T-helper 17 cell (primary cell): Measurements from ENCODE around the gene RTL10. TPM values are rescaled to one million over a fixed set of nuclear protein-coding genes. Genes with fewer than 3 reads are reported as not detected.

Experiments used
- ATAC-seq: fragments of 150-1000 bp; cut with Tn5 transposase; 2 replicates; pipeline ENCODE4 v1.10.0; 2021; ENCODE audit warnings: mild to moderate bottlenecking, moderate library complexity
- DNase-seq, 3 donors: peaks; one replicate each; pipeline versions ENCODE4 v3.0.0 to v3.0.0-alpha.2; 2020 to 2021
- H3K9me3 ChIP-seq: one replicate; pipeline ENCODE4 v1.7.0; 2013; ENCODE audit warnings: low read length, mild to moderate bottlenecking; ENCODE audit not compliant: control insufficient read depth, poor library complexity, severe bottlenecking
- H3K27ac Mint-ChIP-seq: one replicate; pipeline ENCODE4 v1.8.0; 2022; ENCODE audit warnings: mild to moderate bottlenecking, moderate library complexity, mixed read lengths
- H3K27me3 Mint-ChIP-seq: one replicate; pipeline ENCODE4 v1.8.0; 2022; ENCODE audit warnings: mixed read lengths
- H3K36me3 Mint-ChIP-seq: one replicate; pipeline ENCODE4 v1.8.0; 2022; ENCODE audit warnings: low read depth, mixed read lengths
- H3K4me1 Mint-ChIP-seq: one replicate; pipeline ENCODE4 v1.8.0; 2022; ENCODE audit warnings: mild to moderate bottlenecking, mixed read lengths
- H3K4me3 Mint-ChIP-seq: one replicate; pipeline ENCODE4 v1.8.0; 2022; ENCODE audit warnings: mild to moderate bottlenecking, moderate library complexity, mixed read lengths
- total RNA-seq, 4 donors: library from RNA in 2 of 4; stranded (reverse) in 2 of 4; gene quantifications; one replicate each; pipeline ENCODE4 v1.2.3 and lab custom pipeline; 2022 to 2026

RTL10 gene
- total RNA-seq, 2 donors from 2014 or later, result 12.4 to 13.1 TPM

DNA sequence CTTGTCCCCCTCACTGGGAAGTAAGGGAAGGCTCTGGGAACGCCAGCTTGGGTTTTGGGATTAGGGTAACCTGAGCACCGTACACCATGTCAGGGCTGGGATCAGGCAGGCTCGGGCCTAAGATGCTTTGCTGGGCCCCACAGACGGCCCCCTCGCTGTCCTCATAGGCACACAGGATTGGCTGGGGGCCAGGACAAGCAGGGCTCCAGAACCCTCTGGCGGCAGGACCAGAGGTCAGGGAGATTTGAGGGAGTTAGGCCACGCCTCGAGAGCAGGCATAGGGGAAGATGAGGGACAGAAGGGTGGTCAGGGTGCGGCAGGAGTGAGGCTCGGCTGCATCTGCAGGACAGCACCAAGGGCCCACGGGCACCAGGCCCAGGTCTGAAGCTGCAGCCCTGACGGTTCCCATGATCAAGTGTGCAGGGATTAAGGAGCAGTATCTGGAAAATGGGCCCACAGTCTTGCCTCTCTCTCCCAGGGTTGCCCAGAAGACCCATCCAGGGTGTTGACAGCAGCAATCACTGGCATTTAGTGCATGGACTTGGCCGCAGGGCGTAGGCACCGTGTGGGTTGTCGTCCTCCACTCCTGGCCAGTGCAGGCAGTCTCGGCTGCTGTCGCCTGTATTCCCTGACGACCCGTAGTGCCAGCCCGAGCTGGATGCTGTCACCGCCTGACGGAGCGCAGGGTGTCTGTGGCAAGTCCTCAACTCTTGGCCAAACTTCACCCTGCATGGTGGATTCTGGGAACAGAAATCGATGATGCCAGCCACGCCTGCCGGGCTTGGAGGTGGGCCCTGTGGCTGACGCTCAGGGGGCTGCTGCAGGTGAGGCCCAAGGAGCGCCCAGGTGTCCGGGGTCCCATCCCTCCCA lies 15.7 kb upstream of the RTL10 start:
- Mint-ChIP-seq H3K27me3 (no peaks in the 10 kb centered on the region), H3K27ac (no peak overlapping the region), H3K36me3 (no peaks in the 10 kb centered on the region), H3K4me3 (no peak overlapping the region), H3K4me1 (peaks cover 15% of the 10 kb centered on the region)
- DNase-seq (peak; percentile 2 to 6 (median 2)), ATAC-seq (no peak)
- no peaks in the 10 kb centered on the region for H3K9me3 ChIP-seq

DNA sequence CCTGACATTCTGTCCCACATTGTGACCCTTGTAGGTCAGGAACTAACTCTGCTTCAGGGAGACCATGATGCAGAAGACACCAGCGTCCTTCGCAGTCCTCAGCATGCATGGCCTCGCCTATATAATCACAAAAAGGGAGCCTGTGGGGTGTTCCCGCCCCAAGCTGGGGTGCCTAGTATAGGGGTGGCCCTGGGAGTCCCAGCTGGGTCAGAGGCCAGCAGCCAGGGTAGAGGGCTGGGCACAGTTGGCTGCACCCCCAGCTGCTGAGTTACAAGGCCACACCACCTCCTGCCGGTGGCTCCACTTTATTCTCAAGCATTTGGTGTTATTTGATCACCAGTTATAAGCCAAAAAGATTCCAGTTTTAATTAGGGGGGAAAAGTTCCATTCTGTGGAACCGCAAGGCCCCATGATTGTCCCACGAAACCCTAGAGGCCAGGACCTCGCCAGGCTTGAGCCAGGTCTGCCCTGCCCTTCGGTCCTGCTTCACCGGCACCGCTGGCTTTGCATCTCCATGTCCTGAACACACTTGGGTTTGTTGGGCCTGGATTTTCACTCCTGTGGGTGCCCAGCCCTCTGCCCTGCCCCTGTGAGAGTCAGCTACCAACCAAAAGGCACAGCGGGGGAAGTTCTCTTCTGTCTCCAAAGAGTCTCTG lies 15.0 kb upstream of the RTL10 start:
- ATAC-seq (no peak), DNase-seq (peak in 2 of 3 donors; percentile 1 to 2)
- no peaks in the 10 kb centered on the region for H3K9me3 ChIP-seq
- no peak overlapping the region for H3K27ac Mint-ChIP-seq
- peaks cover 15% of the 10 kb centered on the region for H3K4me1 Mint-ChIP-seq
- no peak overlapping the region for H3K4me3 Mint-ChIP-seq
- no peaks in the 10 kb centered on the region for H3K27me3 Mint-ChIP-seq
- H3K36me3 Mint-ChIP-seq, result no peaks in the 10 kb centered on the region

GRCh38 chr22:19868773-19869471 lies 14.2 kb upstream of the RTL10 start:
- DNase-seq (peak; percentile 1 to 8 (median 6)), ATAC-seq (no peak)
- H3K9me3 ChIP-seq, result no peaks in the 10 kb centered on the region
- Mint-ChIP-seq H3K4me1 (peaks cover 10% of the 10 kb centered on the region), H3K4me3 (no peak overlapping the region), H3K36me3 (no peaks in the 10 kb centered on the region), H3K27ac (no peak overlapping the region), H3K27me3 (no peaks in the 10 kb centered on the region)

DNA sequence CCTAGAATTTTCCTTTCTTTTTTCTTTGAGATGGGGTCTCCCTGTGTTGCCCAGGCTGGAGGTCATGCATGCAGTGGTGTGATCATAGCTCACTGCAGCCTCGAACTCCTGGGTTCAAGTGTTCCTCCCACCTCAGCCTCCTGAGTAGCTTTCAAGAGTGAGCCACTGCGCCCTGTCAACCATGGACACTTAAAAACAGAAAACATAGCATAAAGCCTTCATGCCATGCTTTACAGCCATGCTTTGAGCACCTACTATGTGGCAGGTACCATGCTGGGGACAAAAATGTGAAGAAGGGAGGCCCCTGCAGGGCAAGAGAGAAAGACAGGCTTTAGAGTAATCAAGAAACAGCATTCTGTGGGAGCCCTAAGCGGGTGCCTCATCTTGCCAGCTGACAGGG lies 13.7 kb upstream of the RTL10 start:
- no peaks in the 10 kb centered on the region for H3K27me3 Mint-ChIP-seq
- H3K4me3 Mint-ChIP-seq, result no peak overlapping the region
- H3K36me3 Mint-ChIP-seq, result no peaks in the 10 kb centered on the region
- H3K4me1 Mint-ChIP-seq, result peaks cover 8% of the 10 kb centered on the region
- H3K27ac Mint-ChIP-seq, result no peak overlapping the region
- peak in 1 of 3 donors; percentile 2 for DNase-seq
- H3K9me3 ChIP-seq, result no peaks in the 10 kb centered on the region
- no peak for ATAC-seq

DNA sequence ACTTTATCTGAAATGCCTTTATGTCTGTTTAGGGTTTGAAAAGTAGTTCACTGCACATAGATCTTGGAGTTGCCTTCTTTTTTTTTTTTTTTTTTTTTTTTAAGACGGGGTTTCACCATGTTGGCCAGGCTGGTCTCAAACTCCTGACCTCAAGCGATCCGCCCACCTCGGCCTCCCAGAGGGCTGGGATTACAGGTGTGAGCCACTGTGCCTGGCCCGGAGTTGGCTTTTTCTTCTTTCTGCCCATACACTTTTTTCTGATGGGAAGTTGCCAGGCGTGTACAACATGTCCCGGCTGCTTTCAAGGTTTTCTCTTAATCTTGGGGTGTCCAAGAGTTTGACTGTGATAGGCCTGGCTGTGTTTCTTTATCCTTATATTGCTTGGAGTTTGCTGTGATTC lies 12.9 kb upstream of the RTL10 start:
- Mint-ChIP-seq H3K36me3 (no peaks in the 10 kb centered on the region), H3K4me1 (peaks cover 7% of the 10 kb centered on the region), H3K27ac (no peak overlapping the region), H3K27me3 (no peaks in the 10 kb centered on the region), H3K4me3 (no peak overlapping the region)
- ATAC-seq, result no peak
- no peak for DNase-seq
- no peaks in the 10 kb centered on the region for H3K9me3 ChIP-seq

DNA sequence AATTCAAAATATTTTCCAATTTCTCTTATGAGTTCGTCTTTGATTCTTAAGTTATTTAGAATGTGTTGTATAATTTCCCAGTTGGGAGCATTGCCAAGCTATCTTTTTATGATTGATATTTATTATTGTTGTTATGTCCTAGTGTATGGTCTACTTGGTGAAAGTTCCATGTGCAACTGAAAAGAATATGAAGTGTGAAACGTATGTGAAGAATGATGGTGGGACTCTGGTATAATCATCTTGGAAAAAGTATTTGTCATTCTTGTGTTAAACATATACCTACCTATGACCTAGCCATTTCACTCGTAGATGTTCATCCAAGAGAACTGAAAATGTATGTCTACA lies 12.0 kb upstream of the RTL10 start:
- no peaks in the 10 kb centered on the region for H3K9me3 ChIP-seq
- Mint-ChIP-seq H3K4me3 (no peak overlapping the region), H3K27me3 (no peaks in the 10 kb centered on the region), H3K4me1 (peaks cover 7% of the 10 kb centered on the region), H3K36me3 (no peaks in the 10 kb centered on the region), H3K27ac (no peak overlapping the region)
- DNase-seq (no peak), ATAC-seq (no peak)

DNA sequence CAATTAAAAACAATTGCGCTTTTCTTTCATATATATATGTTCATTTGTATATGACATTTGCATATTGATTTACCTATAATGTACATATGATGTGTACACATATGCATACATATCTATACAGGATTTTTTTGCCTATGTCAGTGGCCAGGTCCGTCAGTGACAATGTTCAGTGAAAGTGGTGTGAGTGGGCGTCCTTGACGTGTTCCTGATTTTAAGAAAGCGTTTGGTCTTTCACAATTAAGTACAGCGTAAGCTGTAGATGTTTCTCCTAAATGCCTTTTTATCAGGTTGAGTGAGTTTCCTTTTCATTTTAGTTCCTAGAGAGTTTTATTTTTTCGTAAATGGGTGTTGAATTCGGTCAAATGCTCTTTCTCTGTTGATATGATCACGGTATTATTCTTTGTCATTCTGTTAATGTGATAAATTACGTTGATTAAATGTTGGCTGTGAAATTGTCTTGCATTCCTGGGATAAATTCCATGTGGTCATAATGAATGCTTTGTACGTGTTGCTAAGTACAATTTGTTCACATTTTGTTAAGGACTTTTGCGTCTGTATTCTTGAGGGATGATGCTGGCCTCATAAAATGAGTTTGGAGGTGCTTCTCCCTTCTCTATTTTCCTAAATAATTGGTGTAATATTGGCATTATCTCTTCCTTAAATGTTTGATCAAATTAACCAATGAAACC lies 10.6 kb upstream of the RTL10 start:
- H3K4me3 Mint-ChIP-seq, result no peak overlapping the region
- peaks cover 9% of the 10 kb centered on the region for H3K4me1 Mint-ChIP-seq
- H3K27me3 Mint-ChIP-seq, result no peaks in the 10 kb centered on the region
- H3K36me3 Mint-ChIP-seq, result no peaks in the 10 kb centered on the region
- ATAC-seq (no peak), DNase-seq (no peak)
- no peaks in the 10 kb centered on the region for H3K9me3 ChIP-seq
- peak overlapping the region; percentile 76 for H3K27ac Mint-ChIP-seq

GRCh38 chr22:19864538-19865106 lies 9.9 kb upstream of the RTL10 start:
- Mint-ChIP-seq H3K36me3 (no peaks in the 10 kb centered on the region), H3K27ac (peak overlapping the region; percentile 54), H3K27me3 (no peaks in the 10 kb centered on the region), H3K4me1 (peaks cover 9% of the 10 kb centered on the region), H3K4me3 (no peak overlapping the region)
- no peak for ATAC-seq
- no peak for DNase-seq
- H3K9me3 ChIP-seq, result no peaks in the 10 kb centered on the region

GRCh38 chr22:19863571-19863970 lies 8.9 kb upstream of the RTL10 start:
- Mint-ChIP-seq H3K27me3 (no peaks in the 10 kb centered on the region), H3K4me1 (peaks cover 11% of the 10 kb centered on the region), H3K36me3 (no peaks in the 10 kb centered on the region), H3K27ac (no peak overlapping the region), H3K4me3 (no peak overlapping the region)
- no peaks in the 10 kb centered on the region for H3K9me3 ChIP-seq
- ATAC-seq (no peak), DNase-seq (no peak)

GRCh38 chr22:19862619-19863246 lies 8.1 kb upstream of the RTL10 start:
- peaks cover 6% of the 10 kb centered on the region for H3K4me1 Mint-ChIP-seq
- no peaks in the 10 kb centered on the region for H3K27me3 Mint-ChIP-seq
- DNase-seq (no peak), ATAC-seq (no peak)
- H3K27ac Mint-ChIP-seq, result no peak overlapping the region
- no peaks in the 10 kb centered on the region for H3K36me3 Mint-ChIP-seq
- H3K4me3 Mint-ChIP-seq, result no peak overlapping the region
- H3K9me3 ChIP-seq, result no peaks in the 10 kb centered on the region

- H3K9me3 ChIP-seq, result no peaks in the 10 kb centered on the region
- DNase-seq (no peak), ATAC-seq (no peak)
- no peaks in the 10 kb centered on the region for H3K27me3 Mint-ChIP-seq
- H3K4me3 Mint-ChIP-seq, result no peak overlapping the region
- H3K36me3 Mint-ChIP-seq, result no peaks in the 10 kb centered on the region
- H3K27ac Mint-ChIP-seq, result peak overlapping the region; percentile 72
- peaks cover 17% of the 10 kb centered on the region for H3K4me1 Mint-ChIP-seq
These were observed 5.3 kb upstream of the RTL10 start for GRCh38 chr22:19859861-19860510.

DNA sequence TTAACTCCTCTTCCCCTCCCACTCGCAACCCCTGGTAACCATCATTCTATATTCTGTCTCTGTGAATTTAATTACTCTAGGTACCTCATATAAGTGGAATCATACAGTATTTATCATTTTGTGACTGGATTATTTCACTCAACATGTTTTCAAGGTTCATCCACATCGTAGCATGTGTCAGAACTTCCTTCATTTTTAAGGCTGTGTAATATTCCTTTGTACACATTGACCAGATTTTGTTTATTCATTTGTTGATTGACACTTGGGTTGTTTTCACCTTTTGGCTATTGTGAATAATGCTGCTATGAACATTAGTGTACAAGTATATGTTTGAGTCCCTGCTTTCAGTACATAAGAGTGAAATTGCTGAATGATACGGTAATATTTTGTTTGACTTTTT lies 2.7 kb upstream of the RTL10 start:
- peak overlapping the region; percentile 92 for H3K27ac Mint-ChIP-seq
- H3K36me3 Mint-ChIP-seq, result no peaks in the 10 kb centered on the region
- peaks cover 35% of the 10 kb centered on the region for H3K4me1 Mint-ChIP-seq
- H3K4me3 Mint-ChIP-seq, result peak overlapping the region; percentile 15
- ATAC-seq (no peak), DNase-seq (no peak)
- no peaks in the 10 kb centered on the region for H3K27me3 Mint-ChIP-seq
- H3K9me3 ChIP-seq, result no peaks in the 10 kb centered on the region
